ENCODE results near the gene SMAD5. TPM values are rescaled to one million over a fixed set of nuclear protein-coding genes. Genes with fewer than 3 reads are reported as not detected.

Gene SMAD5
- total and polyA plus RNA-seq, 8 donors, result 4.3 to 46.1 (median 20.7) TPM

DNA sequence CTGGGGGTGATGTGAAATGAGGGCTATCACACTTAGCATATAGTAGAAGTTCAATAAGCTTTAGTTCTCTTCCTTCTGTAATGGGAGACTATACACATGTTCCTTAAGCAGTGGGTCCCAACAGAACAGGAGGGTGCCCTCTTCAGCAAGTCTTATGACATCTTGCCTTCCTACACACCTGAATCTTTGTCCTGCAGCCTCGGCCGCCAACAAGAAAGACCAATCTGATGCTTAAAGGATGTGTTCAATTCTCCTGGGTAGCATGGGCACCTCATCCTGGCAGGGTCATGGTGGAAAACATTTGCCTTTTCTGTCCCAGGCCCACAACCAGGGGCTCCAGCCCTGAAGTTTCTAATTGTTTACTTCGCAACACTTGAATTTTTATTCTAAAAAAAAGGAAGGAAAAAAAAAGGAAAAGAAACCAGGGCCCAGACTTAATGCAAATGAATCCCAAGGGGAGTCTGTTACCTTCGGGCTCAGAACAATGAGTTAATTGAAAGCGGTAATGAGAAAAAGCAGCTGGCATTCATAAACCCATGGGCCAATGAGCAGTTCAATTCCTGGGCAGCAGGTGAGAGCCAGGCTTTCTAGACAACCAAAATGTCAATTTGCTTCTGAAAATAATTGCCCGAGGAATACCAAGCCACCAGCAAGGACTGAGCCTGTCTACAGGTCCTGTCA is 26.2 kb upstream of the SMAD5 start:
- H3K9me3 ChIP-seq, result no peaks in the 10 kb centered on the region
- no peaks in the 10 kb centered on the region for H3K27me3 ChIP-seq
- DNase-seq, result no peak
- intact Hi-C loops (cut with DNase I), result no loop called here
- TF ChIP-seq, protein P1, sequence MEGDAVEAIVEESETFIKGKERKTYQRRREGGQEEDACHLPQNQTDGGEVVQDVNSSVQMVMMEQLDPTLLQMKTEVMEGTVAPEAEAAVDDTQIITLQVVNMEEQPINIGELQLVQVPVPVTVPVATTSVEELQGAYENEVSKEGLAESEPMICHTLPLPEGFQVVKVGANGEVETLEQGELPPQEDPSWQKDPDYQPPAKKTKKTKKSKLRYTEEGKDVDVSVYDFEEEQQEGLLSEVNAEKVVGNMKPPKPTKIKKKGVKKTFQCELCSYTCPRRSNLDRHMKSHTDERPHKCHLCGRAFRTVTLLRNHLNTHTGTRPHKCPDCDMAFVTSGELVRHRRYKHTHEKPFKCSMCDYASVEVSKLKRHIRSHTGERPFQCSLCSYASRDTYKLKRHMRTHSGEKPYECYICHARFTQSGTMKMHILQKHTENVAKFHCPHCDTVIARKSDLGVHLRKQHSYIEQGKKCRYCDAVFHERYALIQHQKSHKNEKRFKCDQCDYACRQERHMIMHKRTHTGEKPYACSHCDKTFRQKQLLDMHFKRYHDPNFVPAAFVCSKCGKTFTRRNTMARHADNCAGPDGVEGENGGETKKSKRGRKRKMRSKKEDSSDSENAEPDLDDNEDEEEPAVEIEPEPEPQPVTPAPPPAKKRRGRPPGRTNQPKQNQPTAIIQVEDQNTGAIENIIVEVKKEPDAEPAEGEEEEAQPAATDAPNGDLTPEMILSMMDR (IDR thresholded peaks at IDR 0.05), result no peak
- no peak overlapping the region for H3K4me3 ChIP-seq
- 82 to 86% methylated on average over 6 of the region's 6 CpGs for WGBS, 2 donors
- no peak overlapping the region for H3K27ac ChIP-seq
- H3K36me3 ChIP-seq, result no peaks in the 10 kb centered on the region
- ATAC-seq, result no peak
- peaks cover 4 to 11% (median 9%) of the 10 kb centered on the region in 3 donors for H3K4me1 ChIP-seq
- no peak for FAIRE-seq

DNA sequence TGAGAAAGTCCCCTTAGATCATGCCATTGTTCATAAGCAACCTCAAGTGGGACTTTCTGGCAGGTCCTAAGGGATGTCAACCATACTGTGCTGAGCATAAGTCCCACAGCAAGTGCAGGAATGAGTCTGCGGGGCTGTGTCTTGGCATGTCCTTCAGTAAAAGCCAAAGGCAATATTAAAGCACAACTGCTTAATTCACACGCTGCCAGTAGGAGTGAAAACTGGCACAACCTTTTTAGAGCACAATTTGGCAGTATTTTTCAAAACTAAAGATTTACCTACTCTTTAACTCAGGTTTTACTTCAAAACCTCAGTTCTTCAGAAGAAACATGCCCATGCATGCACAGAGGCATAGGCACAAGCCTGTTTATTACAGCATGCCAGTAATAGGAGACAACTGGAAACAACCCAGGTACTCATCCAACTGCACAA is 24.4 kb upstream of the SMAD5 start:
- FAIRE-seq, result no peak
- Histone ChIP-seq H3K4me3 (no peak overlapping the region), H3K4me1 (peaks cover 4 to 11% (median 9%) of the 10 kb centered on the region in 3 donors), H3K36me3 (no peaks in the 10 kb centered on the region), H3K9me3 (no peaks in the 10 kb centered on the region), H3K27ac (no peak overlapping the region), H3K27me3 (no peaks in the 10 kb centered on the region)
- TF ChIP-seq, protein P1 (IDR thresholded peaks at IDR 0.05), result no peak
- ATAC-seq, result peak; percentile 71 to 92 (median 87)
- peak in 1 of 6 donors; percentile 30 for DNase-seq
- WGBS, 2 donors, result 34 to 38% methylated on average over 2 of the region's 2 CpGs
- intact Hi-C loops (cut with DNase I), result no loop called here

DNA sequence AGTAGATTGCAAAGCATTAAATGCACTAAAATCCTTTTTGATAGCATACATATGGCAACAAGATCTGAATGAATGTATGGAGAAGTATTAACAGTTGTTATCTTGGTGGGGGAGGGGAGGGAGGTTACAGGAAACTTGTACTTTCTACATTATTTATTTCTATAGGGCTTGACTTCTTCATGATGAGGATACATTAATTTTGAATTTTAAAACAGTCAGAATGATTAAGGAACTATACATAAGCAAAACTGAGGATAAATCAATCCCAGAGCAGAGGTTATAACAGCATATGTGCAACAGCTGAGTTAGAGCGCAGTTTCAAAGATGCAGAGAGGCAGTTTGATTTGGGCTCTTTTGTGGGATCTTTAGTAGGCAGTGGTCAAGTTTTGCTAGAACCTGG is 23.9 kb upstream of the SMAD5 start:
- TF ChIP-seq, protein P1 (IDR thresholded peaks at IDR 0.05), result no peak
- FAIRE-seq, result no peak
- no peak for DNase-seq

DNA sequence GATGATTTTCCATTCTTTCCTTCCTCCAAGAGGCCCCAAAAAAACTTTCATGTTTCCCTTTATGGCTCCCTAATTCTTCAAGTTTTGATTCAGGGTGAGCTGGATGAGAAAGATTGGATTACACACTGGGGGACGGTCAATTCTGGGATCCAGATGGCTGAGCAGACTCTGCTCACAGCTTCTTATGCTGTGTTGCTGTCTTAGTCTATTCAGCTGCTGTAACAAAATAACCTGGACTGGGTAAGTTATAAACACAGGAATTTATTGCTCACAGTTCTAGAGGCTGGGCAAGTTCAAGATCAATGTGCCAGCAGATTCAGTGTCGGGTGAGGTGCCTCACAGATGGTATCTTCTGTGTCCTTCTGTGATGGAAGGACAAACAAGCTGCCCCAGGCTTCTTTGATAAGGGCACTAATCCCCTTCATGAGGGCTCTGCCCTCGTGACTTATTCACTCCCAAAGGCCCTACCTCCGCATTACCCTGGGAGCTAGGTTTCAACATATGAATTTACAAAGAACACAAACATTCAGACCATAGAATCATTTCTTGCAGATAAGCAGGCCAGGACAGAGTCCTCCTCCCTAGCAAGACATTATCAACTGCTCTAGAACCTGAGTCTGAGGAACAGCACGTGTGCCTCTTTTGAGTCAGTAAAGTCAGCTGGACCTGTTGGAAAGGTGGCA is 23.1 kb upstream of the SMAD5 start:
- FAIRE-seq (no peak), ATAC-seq (no peak), DNase-seq (no peak)
- TF ChIP-seq, protein P1 (IDR thresholded peaks at IDR 0.05), result no peak
- peaks cover 4 to 9% (median 6%) of the 10 kb centered on the region in 3 donors for H3K4me1 ChIP-seq
- no peak overlapping the region for H3K4me3 ChIP-seq
- H3K27me3 ChIP-seq, result no peaks in the 10 kb centered on the region
- no peaks in the 10 kb centered on the region for H3K9me3 ChIP-seq
- H3K27ac ChIP-seq, result no peak overlapping the region
- intact Hi-C loops (cut with DNase I), result no loop called here
- H3K36me3 ChIP-seq, result no peaks in the 10 kb centered on the region
- 92 to 93% methylated on average over 5 of the region's 5 CpGs for WGBS, 2 donors

More for the DNA sequence above, 23.9 kb upstream of the SMAD5 start:
- Histone ChIP-seq H3K36me3 (no peaks in the 10 kb centered on the region), H3K27me3 (no peaks in the 10 kb centered on the region), H3K9me3 (no peaks in the 10 kb centered on the region), H3K4me3 (no peak overlapping the region), H3K4me1 (peaks cover 4 to 11% (median 9%) of the 10 kb centered on the region in 3 donors), H3K27ac (no peak overlapping the region)
- intact Hi-C loops (cut with DNase I), result no loop called here
- 93 to 98% methylated on average over 1 of the region's 1 CpG for WGBS, 2 donors
- no peak for ATAC-seq

DNA sequence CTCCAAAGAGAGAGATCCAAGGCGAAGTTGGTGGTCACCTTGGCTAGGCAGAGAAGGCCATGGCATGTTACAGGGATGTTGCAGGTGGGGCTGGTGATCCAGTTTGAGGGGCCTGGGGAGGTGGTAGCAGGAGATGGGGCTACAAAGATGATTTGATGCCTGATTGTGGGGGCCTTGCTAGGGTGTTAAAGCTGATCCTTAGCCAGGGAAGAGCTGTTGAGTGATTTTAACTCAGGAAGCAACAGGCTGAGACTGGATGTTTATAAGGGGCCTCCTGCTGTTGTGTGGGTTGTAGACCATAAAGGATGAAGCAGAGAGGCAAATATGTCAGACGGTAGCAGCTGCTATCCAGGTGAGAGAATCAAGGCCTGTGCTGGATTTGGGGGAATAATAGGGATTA is 19.0 kb upstream of the SMAD5 start:
- no peaks in the 10 kb centered on the region for H3K9me3 ChIP-seq
- H3K27ac ChIP-seq, result no peak overlapping the region
- no peak overlapping the region for H3K4me3 ChIP-seq
- H3K27me3 ChIP-seq, result no peaks in the 10 kb centered on the region
- no peak for FAIRE-seq
- H3K36me3 ChIP-seq, result no peaks in the 10 kb centered on the region
- TF ChIP-seq, protein P1 (IDR thresholded peaks at IDR 0.05), result no peak
- no peak for ATAC-seq
- intact Hi-C loops (cut with DNase I), result no loop called here
- peaks cover 0 to 2% (median 0%) of the 10 kb centered on the region in 3 donors for H3K4me1 ChIP-seq
- WGBS, 2 donors, result 83 to 93% methylated on average over 2 of the region's 2 CpGs
- DNase-seq, result no peak

All from pancreas (tissue), 10 donors.